GM18498 (cell line): ENCODE measurements around the gene SHISA7.

Experiments used
- ATAC-seq: cut with Tn5 transposase; IDR thresholded peaks from one replicate; pipeline ENCODE4 v1.9.1; 2021; ENCODE audit warnings: mild to moderate bottlenecking, moderate library complexity; ENCODE audit not compliant: unreplicated experiment

Gene SHISA7

DNA sequence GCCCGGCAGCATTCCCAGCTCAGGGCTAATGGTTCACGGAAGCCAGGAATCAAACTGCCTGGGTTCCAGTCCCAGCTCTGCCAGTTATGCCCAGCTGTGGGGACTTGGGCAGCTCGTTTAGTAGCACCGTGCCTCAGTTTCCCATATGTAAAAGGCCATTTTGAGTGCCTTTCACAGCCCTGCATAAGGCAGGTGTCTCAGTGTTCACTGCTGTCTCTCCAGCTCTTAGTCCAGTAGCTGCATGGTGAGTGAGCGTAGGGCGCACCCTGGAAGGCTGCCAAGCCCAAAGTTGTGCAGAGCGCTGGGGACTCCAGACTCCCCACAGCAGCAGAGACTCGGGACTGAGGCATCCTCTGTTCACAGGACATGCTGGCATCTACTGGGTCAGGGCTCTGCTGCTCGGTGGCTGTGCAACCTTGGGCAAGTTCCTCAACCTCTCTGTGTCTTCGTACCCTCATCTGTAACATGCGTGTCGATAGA lies 51.9 kb downstream of the SHISA7 start:
- ATAC-seq, result no peak

DNA sequence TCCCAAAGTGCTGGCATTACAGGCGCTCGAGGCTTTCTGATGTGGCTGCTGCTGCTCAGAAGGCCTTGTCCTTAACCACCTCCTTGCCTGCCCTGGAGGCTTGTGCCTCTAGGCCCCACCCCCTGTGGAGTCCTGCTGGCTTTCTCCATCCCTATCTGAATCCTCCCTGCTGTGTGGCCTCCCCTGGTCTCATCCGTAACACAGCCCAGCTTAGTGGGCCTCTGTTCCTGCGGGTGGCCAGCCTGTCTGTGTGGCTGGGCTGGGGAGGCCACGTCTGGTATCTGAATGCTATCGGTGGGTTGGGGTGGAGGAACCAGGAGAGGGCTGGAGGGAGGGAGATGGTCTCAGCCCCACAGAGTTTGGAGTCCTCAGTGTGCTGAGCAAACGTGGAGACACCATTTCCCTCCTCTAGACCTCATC lies 52.6 kb downstream of the SHISA7 start:
- ATAC-seq, result no peak

DNA sequence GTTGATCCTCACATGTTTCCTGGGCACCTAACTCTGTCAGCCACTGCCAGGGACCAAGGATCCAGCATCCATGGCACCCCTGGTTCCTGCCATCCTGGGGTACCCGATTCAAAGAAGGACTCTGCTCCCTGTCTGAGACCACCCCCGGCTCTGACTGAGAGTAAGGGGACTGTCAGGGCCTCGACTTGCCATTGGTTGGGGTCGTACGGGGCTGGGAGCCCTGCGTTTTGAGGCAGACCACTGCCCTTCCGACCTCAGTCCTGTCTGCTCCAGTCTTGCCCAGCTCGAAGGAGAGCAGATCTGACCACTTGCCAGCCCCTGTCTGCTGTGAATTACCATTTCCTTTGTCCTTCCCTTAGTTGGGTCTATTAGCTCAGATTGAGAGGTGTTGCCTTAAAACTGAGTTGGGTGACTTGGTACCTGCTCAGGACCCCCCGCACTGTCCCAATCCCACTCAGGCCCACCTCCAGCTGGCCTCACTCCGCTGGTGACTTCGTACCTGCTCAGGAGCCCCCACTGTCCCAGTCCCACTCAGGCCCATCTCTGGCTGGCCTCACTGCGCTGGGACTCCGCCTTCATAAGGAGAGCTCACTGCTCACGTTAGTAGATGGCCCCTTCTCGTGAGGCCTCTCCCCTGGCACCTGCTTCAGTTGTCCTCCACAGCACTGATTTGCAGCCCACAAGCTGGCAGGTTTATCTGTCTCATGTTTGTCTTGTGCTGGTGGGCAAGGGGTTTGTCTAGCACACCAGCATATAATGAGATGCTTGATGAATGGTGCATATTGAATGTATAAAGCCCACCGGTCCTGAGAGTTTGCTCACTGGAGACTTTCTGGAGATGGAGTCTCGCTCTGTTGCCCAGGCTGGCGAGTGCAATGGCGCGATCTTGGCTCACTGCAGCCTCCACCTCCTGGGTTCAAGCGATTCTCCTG lies 53.4 kb downstream of the SHISA7 start:
- ATAC-seq, result no peak

DNA sequence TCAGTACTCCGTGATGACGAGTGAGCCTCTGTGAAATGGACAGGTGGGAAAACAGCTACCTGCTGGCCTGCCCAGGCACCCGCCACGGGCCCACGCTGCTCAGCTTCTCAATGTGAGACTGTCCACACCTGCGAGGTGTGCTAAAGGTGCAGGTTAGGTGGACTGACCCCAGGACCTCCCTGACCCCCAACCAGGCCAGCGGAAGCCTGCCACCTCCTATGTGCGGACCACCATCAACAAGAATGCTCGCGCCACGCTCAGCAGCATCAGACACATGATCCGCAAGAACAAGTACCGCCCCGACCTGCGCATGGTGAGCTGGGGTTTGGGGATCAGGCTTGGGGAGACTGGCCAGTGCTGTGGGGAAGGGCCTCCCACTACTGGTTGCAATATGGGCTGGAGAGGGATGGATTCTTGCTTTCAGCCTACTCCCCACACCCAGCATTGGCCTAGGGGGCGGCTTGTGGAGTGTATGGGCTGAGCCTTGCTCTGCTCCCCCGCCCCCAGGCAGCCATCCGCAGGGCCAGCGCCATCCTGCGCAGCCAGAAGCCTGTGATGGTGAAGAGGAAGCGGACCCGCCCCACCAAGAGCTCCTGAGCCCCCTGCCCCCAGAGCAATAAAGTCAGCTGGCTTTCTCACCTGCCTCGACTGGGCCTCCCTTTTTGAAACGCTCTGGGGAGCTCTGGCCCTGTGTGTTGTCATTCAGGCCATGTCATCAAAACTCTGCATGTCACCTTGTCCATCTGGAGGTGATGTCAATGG lies 55.2 kb downstream of the SHISA7 start:
- no peak for ATAC-seq

DNA sequence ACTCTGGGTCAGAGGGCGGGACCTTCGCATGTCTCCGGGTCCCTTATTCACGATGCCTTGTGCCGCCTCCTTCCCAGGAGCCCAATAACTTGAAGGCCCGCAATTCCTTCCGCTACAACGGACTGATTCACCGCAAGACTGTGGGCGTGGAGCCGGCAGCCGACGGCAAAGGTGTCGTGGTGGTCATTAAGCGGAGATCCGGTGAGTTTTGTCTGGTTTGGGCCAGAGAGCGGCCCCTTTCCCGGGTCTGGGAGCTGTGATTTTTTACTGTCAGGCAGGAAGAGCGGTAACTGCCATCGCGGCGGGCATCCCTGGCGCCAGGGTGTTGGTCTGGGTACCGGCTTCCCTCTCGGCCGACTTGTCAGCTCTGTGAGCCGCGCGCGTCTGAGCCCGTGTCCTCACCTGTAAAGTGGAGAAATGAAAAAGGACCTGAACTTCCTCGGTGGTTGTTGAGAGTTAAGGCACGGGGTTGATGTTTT lies 56.6 kb downstream of the SHISA7 start:
- ATAC-seq, result no peak

DNA sequence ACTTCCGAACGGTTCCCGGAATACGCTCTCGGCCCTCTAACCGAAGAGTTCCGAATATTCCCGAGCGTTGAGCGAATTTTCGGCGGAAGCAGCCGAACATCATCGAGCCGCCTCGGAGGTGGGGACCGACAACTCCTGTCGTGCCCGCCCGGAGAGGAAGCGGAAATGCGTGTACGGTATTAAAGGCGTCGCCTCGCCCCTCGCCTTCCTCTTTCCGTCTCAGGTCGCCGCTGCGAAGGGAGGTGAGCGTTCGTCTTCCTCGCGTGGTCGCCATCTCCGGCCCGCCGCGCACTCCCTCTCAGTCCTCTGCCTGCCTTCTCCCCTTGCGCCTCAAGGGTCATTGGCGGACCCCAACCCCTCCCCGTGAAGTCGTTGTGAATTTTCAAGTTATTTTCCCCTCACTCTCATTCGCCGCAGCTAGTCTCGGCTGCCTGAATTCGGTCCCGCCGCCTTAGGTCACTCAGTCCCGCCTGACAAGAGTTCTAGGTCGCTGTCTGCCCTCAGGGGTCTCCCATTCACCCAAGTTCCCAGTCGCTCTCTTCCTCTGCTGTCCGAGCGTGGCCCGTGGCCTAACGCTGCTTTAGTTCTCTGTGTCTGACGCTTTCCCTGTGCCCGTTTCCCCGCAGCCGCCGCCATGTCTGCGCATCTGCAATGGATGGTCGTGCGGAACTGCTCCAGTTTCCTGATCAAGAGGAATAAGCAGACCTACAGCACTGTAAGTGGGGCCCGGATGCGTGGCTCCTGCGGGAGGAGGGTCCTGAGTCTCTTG lies 57.2 kb downstream of the SHISA7 start, which contains the start of gene RPL28:
TSS of gene RPL28 (plus strand) at position 209 of the 769 bp plus-strand sequence. CDS start at position 635, 426 bp downstream.
- ATAC-seq, result peak; percentile 63

DNA sequence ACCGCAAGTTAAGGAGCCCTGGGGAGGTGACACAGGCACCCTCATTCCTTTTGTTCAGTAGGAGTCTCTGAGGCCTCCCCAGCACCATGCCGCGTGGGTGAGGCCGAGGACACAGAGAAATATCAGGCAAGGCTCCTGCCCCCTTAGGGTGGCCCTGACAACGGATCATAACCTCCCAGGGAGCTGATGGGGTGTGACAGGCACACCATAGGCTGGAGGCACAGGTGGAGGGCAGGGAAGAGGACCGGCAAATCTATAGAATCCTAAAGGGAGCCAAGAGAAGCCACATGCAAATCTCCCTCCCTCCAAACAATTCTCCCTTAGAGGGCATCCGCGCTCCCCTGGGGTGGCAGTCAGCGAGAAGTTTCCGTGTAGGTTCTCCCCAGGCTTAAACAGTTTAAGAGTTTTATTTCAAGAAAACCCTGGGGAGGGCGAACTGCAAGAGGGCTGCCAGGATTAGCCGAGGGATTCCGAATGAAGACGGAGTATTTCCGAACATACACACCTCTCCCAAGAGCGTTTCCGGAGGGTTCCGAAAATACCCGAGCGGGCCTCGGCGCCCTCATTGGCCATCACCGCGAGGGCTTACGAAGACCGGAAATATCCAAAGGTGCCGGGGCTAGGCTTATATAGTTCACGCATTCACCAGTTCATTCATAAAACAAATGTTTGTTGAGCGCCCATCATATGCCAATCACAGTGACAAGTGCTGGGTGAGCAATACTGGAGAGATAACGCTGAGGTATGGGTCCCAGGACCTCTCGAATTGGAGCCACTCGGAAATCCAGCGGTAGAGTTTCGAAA lies 58.0 kb downstream of the SHISA7 start:
- peak; percentile 64 for ATAC-seq

DNA sequence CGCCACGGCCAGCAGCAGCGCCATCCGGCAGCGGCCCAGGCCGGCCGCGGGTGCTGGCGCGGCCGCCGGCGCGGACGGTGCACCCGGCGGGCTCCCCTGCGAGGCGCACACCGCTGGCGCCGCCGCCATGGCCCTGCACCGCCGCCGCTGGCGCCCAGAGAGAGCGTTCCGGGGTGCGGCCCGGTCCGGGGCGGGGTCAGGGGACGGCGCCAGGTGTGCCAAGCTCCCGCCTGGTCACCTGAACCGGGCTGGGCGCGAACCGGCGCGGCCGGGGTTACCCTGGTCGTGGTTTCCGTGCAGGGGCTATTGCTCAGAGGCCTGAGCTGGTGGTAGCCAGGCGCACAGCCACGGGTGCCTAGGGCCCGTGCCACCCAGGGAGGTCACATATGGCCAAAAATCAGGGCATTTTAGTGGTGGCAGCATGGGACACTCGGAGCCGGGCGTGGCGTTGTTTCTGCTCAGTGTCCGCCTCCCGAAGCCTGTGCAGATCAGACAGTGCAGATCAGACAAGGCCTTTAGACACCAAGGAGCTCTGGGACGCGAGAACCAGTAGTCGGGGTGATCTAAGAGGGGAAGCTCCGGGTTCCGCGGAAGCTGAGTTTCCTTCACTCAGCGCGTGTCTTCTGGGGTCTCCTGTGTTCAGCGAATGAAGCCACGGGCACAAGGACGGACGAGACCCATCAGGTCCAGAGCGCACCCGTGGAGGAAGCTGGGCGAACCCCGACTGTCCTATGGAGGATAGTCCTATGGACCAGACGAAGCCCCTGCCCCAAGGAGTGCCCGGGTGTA lies 58.8 kb downstream of the SHISA7 start, which contains the start of gene TMEM238:
TSS of gene TMEM238 (minus strand) at position 162 of the 789 bp plus-strand sequence. CDS start at position 129, 33 bp downstream.
- no peak for ATAC-seq

DNA sequence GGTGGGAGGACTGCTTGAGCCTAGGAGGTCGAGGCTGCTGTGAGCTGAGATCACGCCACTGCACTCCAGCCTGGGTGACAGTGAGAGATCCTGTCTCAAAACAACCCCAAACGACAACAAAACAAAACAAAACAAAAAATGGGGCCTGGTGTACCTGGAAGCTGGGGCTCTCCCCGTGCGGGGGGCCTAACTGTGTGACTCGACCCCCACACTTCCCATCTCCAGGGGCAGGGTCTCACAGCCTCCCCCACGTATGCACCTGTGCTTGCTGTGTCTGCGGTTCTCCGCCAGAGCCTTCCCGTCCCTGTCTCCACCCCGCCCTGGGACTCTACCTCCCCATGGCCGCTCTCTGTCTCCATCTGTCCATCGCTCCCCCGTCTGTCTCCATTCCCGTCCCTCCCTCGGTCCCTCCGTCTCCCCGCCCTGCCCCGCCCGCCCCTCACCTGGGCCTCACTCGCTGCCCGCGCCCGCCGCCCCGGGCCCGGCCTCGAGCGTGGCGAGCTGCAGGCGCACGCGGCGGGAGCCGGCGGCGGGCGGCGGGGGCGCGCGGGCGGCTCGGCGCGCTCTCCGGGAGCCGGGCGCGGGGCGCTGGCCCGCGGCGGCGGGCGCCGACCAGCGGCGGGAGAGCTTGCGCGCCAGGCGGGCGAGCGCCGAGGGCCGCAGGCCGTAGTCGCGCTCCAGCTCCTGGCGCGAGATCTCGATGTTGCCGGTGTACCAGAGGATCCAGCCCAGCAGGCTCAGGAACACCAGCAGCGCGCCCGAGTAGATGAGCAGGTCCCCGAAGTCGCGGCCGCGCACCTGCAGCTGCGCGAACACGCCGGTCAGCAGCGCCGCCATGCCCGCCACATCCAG lies 59.6 kb downstream of the SHISA7 start:
- ATAC-seq, result no peak

DNA sequence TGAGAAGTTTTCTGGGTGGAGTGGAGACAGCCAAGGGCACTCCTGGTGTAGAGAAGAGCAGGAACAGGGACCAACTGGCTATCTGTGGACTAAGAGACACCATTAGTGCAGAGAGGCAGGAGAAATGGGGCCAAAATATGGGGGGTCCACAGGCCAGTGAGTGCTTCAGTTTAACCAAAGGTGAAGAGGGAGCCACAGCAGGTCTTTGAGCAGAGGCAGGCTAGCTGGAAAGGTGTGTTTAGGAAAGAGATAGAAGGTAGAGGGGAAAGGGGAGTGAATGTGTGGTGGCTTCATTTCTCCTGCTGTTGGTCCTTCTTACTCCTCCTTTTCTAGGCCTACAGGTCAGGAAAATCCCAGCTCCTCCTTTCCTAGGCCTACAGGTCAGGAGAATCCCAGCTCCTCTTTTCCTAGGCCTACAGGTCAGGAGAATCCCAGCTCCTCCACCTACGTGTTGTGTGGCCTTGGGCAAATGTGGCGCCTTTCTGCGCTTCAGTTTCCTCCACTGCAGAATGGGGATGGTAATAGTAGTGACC lies 60.5 kb downstream of the SHISA7 start:
- no peak for ATAC-seq

DNA sequence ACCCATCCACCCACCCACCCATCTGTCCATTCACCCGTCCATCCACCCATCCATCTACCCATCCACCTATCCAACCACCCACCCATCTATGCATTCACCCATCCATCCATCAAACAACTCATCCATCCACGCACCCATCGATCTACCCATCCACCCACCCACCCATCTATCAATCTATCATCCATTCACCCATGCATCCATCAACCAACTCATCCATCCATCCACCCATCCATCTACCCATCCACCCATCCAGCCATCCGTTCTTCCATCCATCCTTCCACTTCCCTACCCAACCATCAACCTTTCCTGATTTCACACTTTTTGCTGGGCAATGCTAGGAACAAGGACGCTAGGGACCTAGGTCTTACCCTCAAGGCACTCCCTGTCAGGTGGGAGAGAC lies 61.1 kb downstream of the SHISA7 start:
- ATAC-seq, result no peak

DNA sequence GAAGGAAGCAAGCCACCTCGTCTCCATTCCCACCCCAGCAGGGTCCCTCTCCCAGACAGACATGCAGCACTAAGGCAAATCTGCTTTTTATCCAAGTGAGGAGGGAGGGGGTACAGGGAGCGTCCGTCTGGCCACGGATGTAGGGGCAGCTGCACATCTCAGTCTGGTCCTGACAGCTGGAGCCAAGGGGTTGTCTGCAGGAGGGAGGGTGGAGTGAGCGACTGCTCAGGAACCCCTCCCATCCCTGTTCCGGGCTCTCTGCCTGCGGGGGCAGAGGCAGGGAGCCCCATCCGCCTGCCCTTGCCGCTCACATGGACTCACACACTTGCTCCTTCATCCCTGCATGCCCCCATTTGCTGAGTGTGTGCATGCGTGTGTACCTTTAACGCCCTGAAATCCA lies 63.9 kb downstream of the SHISA7 start:
- ATAC-seq, result no peak
